OCI-M1 (cell line): Measurements from ENCODE around the gene UBE2S.
"Not testable (repeated sequence)": the region's sequence is repeated elsewhere in the genome, so short reads cannot be mapped to it uniquely, and the experiment has no call there.

Experiments
- DNase-seq: peaks from one replicate; lab custom pipeline; 2025; lab: John Stamatoyannopoulos, UW

Gene UBE2S

GRCh38 chr19:55406091-55406825 lies 1.3 kb downstream of the UBE2S start:
- no peak for DNase-seq

- no peak for DNase-seq
Measured at GRCh38 chr19:55405638-55406037, 1.9 kb downstream of the UBE2S start.

DNA sequence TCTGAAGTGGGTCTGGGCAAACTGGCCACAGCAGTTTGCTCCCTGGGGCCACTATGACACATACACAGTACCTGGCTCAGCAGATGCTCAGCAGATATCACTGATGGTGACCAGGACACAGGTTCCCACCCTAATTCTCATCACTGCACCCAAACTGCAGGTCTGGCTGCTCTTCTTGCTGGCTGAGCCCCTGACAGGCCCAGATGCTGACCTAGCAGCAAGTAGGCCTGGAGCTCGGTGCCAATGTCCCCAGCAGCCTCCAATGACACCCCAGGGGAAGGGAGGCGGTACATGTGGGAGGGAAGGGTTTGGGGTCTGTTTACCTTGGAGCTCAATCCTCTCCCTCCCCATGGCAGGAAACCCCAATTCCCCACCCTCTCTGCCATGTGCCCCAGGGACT lies 5.1 kb downstream of the UBE2S start:
- no peak for DNase-seq

DNA sequence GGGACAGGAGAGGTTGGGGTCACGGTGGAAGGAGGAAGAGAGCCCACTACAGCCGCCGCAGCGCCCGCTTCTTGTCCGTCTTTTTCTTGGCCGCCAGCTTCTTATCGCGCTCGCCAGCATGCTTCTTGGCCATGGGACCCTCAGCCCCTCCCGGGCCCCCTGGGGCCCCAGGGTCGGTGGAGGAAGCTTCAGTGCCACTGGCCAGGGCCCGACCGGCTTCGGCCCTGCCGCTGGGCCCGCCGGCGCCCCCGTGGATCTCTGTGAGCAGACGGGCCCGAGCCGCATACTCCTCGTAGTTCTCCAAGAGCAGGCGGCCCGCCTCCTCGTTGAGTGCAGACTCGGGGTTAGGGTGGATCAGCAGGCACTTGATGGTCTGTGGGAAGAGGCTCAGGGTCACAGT lies 6.2 kb downstream of the UBE2S start:
- DNase-seq: not testable (repeated sequence)

- no peak for DNase-seq
Measured at GRCh38 chr19:55400281-55401087, 7.1 kb downstream of the UBE2S start.

- DNase-seq: no peak
Measured at GRCh38 chr19:55398200-55398925, 9.2 kb downstream of the UBE2S start.

GRCh38 chr19:55392820-55393761 lies 14.5 kb downstream of the UBE2S start:
- DNase-seq: no peak

DNA sequence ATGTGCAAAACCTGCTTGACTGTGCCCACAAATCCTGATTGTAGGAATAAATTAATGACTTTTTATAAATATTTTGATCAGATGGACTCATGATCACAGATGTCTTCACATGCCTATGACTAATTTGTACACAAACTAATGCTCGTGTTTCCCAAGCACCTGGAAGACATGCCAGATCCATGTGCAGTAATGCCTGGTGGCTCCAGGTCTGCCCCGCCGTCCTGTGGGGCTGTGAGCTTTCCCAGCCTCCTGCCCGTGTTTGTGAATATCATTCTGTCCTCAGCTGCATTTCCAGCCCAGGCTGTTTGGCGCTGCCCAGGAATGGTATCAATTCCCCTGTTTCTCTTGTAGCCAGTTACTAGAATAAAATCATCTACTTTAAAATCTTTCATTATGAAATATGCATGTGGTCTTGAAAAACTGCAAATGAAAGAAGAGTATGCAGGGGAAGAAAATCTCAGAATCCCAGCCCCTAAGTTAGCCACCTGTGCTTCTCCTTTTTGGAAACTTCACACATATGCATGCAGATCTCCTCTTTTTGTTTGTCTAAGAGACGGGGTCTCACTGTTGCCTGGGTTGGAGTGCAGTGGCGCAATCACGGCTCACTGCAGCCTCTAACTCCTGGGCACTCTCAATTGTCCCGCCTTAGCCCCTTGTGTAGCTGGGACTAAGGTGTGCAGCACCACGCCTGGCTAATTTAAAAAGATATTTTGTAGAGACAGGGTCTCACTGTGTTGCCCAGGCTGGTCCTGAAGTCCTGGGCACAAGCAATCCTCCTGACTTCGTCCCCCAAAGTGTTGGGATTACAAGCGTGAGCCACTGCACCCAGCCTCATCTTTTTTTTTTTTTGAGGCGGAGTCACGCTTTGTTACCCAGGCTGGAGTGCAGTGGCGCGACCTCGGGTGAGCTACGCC lies 15.6 kb downstream of the UBE2S start:
- DNase-seq: no peak

- DNase-seq: no peak
Measured at GRCh38 chr19:55391191-55391670, 16.4 kb downstream of the UBE2S start.

DNA sequence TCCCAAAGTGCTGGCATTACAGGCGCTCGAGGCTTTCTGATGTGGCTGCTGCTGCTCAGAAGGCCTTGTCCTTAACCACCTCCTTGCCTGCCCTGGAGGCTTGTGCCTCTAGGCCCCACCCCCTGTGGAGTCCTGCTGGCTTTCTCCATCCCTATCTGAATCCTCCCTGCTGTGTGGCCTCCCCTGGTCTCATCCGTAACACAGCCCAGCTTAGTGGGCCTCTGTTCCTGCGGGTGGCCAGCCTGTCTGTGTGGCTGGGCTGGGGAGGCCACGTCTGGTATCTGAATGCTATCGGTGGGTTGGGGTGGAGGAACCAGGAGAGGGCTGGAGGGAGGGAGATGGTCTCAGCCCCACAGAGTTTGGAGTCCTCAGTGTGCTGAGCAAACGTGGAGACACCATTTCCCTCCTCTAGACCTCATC lies 17.1 kb downstream of the UBE2S start:
- no peak for DNase-seq

DNA sequence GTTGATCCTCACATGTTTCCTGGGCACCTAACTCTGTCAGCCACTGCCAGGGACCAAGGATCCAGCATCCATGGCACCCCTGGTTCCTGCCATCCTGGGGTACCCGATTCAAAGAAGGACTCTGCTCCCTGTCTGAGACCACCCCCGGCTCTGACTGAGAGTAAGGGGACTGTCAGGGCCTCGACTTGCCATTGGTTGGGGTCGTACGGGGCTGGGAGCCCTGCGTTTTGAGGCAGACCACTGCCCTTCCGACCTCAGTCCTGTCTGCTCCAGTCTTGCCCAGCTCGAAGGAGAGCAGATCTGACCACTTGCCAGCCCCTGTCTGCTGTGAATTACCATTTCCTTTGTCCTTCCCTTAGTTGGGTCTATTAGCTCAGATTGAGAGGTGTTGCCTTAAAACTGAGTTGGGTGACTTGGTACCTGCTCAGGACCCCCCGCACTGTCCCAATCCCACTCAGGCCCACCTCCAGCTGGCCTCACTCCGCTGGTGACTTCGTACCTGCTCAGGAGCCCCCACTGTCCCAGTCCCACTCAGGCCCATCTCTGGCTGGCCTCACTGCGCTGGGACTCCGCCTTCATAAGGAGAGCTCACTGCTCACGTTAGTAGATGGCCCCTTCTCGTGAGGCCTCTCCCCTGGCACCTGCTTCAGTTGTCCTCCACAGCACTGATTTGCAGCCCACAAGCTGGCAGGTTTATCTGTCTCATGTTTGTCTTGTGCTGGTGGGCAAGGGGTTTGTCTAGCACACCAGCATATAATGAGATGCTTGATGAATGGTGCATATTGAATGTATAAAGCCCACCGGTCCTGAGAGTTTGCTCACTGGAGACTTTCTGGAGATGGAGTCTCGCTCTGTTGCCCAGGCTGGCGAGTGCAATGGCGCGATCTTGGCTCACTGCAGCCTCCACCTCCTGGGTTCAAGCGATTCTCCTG lies 17.9 kb downstream of the UBE2S start:
- no peak for DNase-seq

- no peak for DNase-seq
Measured at GRCh38 chr19:55387736-55388497, 19.7 kb downstream of the UBE2S start.

GRCh38 chr19:55386493-55386971 lies 21.1 kb downstream of the UBE2S start:
- DNase-seq: no peak

- DNase-seq: peak; percentile 100
Measured at GRCh38 chr19:55385724-55386492, 21.7 kb downstream of the UBE2S start, which contains the start of gene RPL28. Gene RPL28 (plus strand): TSS chr19:55385932. CDS start chr19:55386358, 426 bp downstream.

- peak; percentile 99 for DNase-seq
Measured at GRCh38 chr19:55384920-55385723, 22.5 kb downstream of the UBE2S start.

GRCh38 chr19:55384131-55384919 lies 23.3 kb downstream of the UBE2S start, which contains the start of gene TMEM238:
Gene TMEM238 (minus strand): TSS chr19:55384292. CDS start chr19:55384259, 33 bp downstream.
- peak; percentile 64 for DNase-seq
